HL-60 (cell line): ENCODE data around the gene INHA.

Experiments
- POLR2AphosphoS5 ChIP-seq: IDR thresholded peaks from 2 replicates; pipeline ENCODE4 v1.6.1; 2012; ENCODE audit warnings: low read depth
- REST ChIP-seq: IDR thresholded peaks from 2 replicates; pipeline ENCODE4 v1.6.1; 2012; ENCODE audit warnings: low read depth; ENCODE audit not compliant: insufficient replicate concordance
- TF ChIP-seq, protein P1 (sequence below): IDR thresholded peaks from one replicate; pipeline ENCODE4 v1.5.1; 2011; ENCODE audit warnings: low read length, control low read depth, inconsistent platforms; ENCODE audit not compliant: insufficient read depth

- TF ChIP-seq REST (no peak), POLR2AphosphoS5 (no peak)
- TF ChIP-seq, protein P1, sequence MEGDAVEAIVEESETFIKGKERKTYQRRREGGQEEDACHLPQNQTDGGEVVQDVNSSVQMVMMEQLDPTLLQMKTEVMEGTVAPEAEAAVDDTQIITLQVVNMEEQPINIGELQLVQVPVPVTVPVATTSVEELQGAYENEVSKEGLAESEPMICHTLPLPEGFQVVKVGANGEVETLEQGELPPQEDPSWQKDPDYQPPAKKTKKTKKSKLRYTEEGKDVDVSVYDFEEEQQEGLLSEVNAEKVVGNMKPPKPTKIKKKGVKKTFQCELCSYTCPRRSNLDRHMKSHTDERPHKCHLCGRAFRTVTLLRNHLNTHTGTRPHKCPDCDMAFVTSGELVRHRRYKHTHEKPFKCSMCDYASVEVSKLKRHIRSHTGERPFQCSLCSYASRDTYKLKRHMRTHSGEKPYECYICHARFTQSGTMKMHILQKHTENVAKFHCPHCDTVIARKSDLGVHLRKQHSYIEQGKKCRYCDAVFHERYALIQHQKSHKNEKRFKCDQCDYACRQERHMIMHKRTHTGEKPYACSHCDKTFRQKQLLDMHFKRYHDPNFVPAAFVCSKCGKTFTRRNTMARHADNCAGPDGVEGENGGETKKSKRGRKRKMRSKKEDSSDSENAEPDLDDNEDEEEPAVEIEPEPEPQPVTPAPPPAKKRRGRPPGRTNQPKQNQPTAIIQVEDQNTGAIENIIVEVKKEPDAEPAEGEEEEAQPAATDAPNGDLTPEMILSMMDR: no peak
Observed at GRCh38 chr2:219561179-219562048, 10.7 kb upstream of the INHA start.
